Left renal cortex interstitium (tissue), 4 donors: ENCODE measurements around the gene CPPED1. TPM values are rescaled to one million over a fixed set of nuclear protein-coding genes. Genes with fewer than 3 reads are reported as not detected.
A peak's percentile ranks its signal among the peaks of the same experiment; 100 is the strongest.

Experiments
- DNase-seq, 4 donors: peaks; one replicate each; pipeline ENCODE4 v3.0.0-alpha.2; 2013; ENCODE audit warnings: low read depth in 4 of 4, low spot score in 2 of 4, missing footprints in 1 of 4
- polyA plus RNA-seq, 4 donors: library from polyadenylated mRNA; unstranded; fragments of 120-200 nt; gene quantifications; one replicate each; pipeline ENCODE4 v1.2.1, GENCODE V29; 2013; ENCODE audit not compliant: insufficient read length in 4 of 4

The CPPED1 gene
- polyA plus RNA-seq, 4 donors, result 22.2 to 25.9 (median 23.8) TPM

GRCh38 chr16:12742741-12743140 is 60.9 kb downstream of the CPPED1 start:
- DNase-seq, result no peak

GRCh38 chr16:12740986-12741610 is 62.6 kb downstream of the CPPED1 start:
- DNase-seq, result peak in 1 of 4 donors; percentile 29

- DNase-seq, result no peak
Observed at GRCh38 chr16:12739738-12740137, 63.9 kb downstream of the CPPED1 start.

GRCh38 chr16:12737563-12737962 is 66.1 kb downstream of the CPPED1 start:
- DNase-seq, result no peak

GRCh38 chr16:12735805-12736204 is 67.9 kb downstream of the CPPED1 start:
- no peak for DNase-seq

- DNase-seq, result no peak
Observed at GRCh38 chr16:12732600-12732999, 71.1 kb downstream of the CPPED1 start.

GRCh38 chr16:12729448-12729847 is 74.2 kb downstream of the CPPED1 start:
- DNase-seq, result no peak

- DNase-seq, result no peak
Observed at GRCh38 chr16:12728469-12728868, 75.2 kb downstream of the CPPED1 start.

GRCh38 chr16:12724226-12724625 is 79.5 kb downstream of the CPPED1 start:
- DNase-seq, result no peak

GRCh38 chr16:12723681-12724080 is 80.0 kb downstream of the CPPED1 start:
- DNase-seq, result no peak

- no peak for DNase-seq
Observed at GRCh38 chr16:12721841-12722421, 81.8 kb downstream of the CPPED1 start.

- no peak for DNase-seq
Observed at GRCh38 chr16:12719972-12720371, 83.7 kb downstream of the CPPED1 start.

- DNase-seq, result no peak
Observed at GRCh38 chr16:12716658-12717057, 87.0 kb downstream of the CPPED1 start.

- DNase-seq, result no peak
Observed at GRCh38 chr16:12709807-12710206, 93.9 kb downstream of the CPPED1 start.

- DNase-seq, result no peak
Observed at GRCh38 chr16:12708266-12708665, 95.4 kb downstream of the CPPED1 start.

GRCh38 chr16:12706628-12707027 is 97.1 kb downstream of the CPPED1 start:
- no peak for DNase-seq

GRCh38 chr16:12704492-12705111 is 99.1 kb downstream of the CPPED1 start:
- no peak for DNase-seq

GRCh38 chr16:12703935-12704334 is 99.8 kb downstream of the CPPED1 start:
- DNase-seq, result no peak

- DNase-seq, result no peak
Observed at GRCh38 chr16:12700161-12700560, 103.5 kb downstream of the CPPED1 start.

- DNase-seq, result no peak
Observed at GRCh38 chr16:12699161-12699560, 104.5 kb downstream of the CPPED1 start.

- no peak for DNase-seq
Observed at GRCh38 chr16:12697437-12697836, 106.2 kb downstream of the CPPED1 start.

- DNase-seq, result no peak
Observed at GRCh38 chr16:12695454-12695853, 108.2 kb downstream of the CPPED1 start.
